G401 (cell line): Measurements from ENCODE around the gene SYK. TPM values are rescaled to one million over a fixed set of nuclear protein-coding genes. Genes with fewer than 3 reads are reported as not detected.
"Not testable (repeated sequence)": the region's sequence is repeated elsewhere in the genome, so short reads cannot be mapped to it uniquely, and the experiment has no call there.

Source experiments
- DNase-seq: peaks from one replicate; pipeline ENCODE4 v3.0.0-alpha.2; 2015; ENCODE audit warnings: low spot score
- in situ Hi-C: cut with HindIII; loops from 2 replicates; pipeline ENCODE4 v1.10.0; 2016; ENCODE audit warnings: low sequenced_read_pairs, mixed read lengths
- total RNA-seq: library from RNA; depleted of rRNA; stranded (reverse); fragments of >200 nt; shearing (Covaris generic); gene quantifications from 2 replicates; pipeline ENCODE4 v1.2.3, GENCODE V29; 2014; rRNA removed

Gene SYK
- total RNA-seq = not detected in 2 replicates

DNA sequence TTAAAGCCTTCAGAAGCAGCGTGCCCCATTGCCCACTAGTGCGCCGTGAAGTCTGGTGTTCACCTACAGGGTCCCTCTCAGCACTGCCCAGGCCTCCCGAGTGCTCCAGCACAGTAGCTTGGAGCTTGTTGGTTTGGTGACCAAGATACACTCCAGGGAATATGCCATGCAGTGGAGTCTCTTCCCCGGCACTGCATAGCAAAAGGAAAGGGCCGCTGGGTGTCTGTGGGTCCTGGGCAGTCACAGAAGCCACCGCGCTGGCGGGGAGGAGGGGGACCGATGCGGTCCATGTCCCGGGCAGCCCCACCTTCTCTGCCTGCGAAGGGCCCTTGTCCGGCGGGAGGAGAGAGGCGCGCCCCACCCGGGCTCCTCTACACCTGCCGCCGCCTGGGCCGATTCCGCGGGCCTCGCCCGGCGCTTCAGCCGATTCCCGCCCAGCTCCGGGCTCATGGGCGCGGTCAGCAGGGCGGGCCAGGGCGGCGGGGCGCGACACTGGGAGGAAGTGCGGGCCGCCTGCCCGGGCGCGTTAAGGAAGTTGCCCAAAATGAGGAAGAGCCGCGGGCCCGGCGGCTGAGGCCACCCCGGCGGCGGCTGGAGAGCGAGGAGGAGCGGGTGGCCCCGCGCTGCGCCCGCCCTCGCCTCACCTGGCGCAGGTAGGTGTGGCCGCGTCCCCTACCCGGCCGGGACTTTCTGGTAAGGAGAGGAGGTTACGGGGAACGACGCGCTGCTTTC is at the start of gene SYK:
TSS of gene SYK (plus strand) at position 579 of the 732 bp plus-strand sequence. CDS start 42,080 bp downstream, outside the sequence.
- DNase-seq = no peak

DNA sequence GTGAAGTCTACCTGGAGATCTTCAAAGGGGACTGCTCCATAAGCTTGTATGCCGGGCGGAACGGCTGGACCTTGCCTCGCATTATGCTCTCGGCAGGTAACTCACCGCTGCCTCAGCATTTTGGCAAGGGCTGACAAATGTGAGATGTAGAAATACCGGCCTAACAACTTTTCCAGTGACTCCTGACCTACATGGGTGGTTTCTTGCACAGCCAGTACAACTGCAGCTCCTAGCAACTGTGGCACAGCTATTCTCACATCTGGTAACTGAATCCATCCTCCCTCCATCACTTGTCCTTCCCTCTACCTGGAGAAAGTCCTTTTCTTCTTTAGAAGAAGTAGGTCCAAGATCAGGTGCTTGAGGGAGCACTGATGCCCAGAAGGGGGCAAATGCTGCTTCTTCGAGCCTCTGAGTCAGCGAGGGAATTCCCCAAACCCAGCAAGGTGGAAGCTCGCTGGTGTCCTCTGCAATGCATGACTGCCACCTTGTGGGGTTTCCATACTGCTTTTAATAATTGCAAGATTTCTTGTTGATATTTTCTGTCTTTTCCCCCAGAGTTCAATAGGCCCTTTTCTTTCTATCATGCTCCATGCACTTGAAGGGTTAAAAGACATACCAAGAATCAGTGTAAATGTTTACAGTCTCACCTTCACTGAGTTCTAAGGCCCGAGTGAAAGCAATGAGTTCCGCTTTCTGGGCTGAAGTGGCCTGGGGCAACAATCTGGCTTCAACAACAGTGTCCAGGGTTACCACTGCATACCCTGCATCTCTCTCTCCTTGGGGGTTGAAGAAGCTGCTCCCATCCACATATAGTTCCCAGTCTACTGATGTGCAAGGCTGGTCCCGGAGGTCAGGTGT is 45.9 kb upstream of the SYK start:
- in situ Hi-C loops = not testable (repeated sequence)
- DNase-seq = peak; percentile 65

More for the DNA sequence above, at the start of gene SYK:
- in situ Hi-C loops = no loop called here

DNA sequence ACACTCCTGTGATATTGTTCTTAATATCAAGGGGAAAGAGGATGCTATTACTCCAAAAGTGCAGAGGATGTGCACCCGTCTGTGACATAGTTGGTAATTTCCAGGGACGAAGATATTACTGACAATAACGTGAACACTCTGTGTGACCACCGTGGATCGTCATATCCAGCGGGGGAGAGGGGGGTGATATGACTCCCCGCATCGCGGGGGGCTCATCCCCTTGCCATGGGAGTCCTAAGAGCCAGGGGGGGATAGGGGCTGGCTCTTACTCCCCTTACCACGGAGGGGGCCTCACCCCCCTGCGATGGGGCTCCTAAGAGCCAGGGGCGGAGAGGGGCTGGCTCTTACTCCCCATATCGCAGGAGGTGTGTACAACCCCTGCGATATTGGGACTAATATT is 41.0 kb upstream of the SYK start:
- in situ Hi-C loops, DNase-seq: not testable (repeated sequence)

DNA sequence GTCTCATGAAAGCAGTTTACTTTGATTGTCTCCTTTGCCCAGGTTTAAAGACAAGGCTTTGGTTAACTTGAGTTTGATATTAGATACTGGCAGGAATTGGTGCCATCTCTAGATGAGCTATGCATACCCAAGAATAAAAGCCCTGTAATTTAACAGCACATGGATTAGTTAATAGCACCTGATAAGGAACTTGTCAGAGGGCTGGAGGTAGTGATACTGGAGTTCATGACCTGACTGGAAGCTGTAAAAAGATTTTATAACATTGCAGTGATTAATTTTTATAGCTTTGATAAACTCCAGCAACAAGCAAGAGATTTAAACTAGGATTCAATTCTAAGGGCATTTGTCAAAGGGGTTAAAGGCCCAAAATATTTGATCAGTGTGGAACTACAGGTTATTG is 34.9 kb upstream of the SYK start:
- no peak for DNase-seq
- in situ Hi-C loops = no loop called here

DNA sequence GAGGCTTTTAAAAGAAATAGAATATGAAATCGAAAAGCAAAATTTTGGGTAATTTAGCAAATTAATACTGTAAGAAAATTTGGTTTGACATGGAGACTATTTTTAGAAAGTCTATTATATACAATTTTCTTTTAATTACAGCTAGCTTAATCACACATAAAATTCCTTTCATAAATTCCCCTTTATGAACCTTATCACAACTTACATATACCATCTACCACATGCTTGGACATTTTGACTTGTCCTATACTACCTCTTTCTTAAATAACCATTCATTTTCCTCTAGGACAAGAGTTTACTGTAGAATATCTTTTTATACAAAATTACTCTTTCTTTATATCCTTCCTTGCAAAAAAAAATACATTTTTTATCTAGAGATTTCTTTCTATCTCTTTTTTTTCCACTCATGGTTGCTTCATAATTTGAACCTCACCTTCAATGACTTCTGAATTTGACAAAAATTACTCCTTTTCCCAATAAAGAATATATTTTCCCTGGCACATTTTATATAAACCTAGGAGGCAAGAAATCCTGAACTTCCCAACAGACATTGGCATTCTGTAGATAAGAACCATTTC is 34.0 kb upstream of the SYK start:
- in situ Hi-C loops = no loop called here
- no peak for DNase-seq

DNA sequence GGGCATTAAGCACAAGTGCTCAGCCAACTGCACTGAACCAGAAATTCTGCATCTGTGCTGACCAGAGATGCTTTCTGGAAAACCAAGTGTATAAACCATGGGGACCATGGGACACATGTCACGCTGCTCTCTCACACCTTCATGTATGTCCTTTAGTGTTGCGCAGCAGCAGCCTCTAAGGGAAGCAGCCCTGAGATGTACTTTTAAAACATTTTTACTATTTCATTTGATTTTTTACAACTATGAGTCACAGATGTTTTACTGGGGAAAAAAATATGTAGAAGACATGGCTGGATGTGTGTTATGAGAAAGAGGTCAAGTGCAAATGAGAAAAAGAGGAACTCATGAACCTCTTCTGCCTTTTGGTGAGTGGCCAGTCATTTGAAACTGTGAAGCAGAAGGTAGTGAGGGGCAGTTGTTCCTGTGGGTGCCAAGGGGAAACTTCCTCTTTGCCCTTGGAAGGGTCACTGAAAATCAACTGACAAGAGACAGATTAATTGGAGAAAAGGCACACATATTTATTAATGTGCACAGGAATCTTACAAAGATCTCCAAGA is 31.4 kb upstream of the SYK start:
- DNase-seq = no peak

DNA sequence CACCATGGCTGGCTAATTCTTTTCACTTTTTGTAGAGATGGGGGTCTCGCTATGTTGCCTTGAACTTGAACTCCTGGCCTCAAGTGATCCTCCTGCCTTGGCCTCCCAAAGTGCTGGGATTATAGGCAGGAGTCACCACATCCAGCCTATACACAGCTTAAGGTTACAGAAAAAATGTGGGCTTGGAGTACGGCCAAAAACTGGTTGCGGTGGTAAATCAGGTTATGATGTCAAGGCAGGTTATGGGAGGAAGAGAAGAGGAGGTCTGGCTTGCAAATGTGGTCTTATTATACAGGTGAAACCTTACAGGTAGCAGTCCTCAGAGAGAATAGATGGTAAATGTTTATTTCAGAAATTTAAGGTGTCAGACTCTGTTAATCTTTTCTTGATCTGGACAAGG is 30.7 kb upstream of the SYK start:
- DNase-seq = no peak
- in situ Hi-C loops = no loop called here

More for the DNA sequence above, 31.4 kb upstream of the SYK start:
- in situ Hi-C loops = no loop called here

DNA sequence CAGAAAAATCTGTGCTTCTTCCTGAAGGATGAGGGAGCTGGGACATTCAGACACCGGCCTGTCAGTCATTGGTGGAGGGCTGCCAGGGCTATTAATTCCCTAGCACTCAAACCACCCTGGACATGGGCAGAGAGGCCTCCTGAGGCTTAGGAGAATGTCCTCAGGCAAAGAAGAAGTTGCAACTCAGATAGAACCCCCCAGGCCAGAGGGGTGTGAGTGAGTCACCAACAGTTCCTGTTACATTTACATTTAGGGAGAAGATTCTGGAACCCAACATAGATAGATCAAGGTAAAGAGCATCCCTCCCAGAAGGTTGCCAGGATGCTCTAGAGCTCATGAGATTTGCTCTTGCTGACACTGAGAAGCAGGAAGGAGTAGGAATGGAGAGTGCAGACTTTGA is 29.2 kb upstream of the SYK start:
- in situ Hi-C loops = no loop called here
- DNase-seq = no peak

DNA sequence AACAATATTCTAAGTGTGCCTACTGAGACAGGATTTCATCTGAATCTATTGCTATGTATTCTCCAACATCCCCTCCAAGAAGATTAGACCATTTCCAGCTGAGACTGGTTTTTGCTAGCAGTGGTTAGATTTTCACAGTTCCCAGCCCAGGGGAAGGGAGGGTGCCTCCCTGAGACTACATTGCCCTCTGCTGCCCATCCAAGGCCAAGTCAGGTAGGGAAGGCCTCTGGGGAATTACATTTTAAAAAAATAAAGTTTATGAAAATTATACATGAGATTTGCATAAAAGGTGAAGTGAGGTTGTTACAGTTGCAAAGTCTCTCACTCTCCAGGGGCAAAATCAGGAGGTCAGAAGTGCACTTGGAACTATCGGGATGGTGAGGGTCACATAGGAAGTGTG is 28.0 kb upstream of the SYK start:
- in situ Hi-C loops = no loop called here
- DNase-seq = no peak

DNA sequence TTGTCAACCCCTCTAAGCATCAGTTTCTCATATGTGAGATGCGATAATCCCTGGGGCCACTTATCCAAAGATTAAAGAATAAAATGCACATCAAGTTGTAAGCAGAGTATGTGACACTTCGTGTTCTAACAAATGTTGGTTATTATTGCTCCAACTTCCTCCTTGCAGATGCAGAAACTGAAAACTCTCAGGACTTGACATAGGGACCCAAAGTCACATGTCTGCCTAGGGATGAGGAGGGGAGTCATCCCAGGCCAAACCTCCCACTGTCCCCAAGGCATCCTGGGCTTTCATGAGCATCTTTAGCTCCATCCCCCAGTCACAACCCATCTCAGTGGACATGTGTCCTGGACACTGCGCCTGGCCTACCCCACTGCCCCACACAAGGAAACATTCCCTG is 27.5 kb upstream of the SYK start:
- in situ Hi-C loops = no loop called here
- no peak for DNase-seq

DNA sequence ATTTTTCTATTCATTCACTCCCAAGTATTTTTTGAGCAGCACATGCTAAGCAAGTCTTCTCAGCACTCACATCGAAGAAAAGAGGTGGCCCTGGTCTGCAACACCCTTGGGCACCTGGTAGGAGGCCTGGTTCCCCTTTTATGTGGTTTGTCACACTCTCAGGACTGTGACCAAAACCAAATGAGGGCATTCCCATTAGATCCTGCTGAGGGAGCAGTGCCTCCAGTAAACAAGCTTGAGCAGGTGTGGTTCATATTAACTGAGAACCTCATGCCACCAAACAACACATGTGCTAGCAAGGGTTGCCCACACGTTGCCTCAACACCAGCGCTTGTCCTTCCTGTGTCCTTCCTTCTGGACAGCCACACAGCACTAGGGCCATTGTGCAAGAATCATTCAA is 26.9 kb upstream of the SYK start:
- no peak for DNase-seq
- in situ Hi-C loops = no loop called here

DNA sequence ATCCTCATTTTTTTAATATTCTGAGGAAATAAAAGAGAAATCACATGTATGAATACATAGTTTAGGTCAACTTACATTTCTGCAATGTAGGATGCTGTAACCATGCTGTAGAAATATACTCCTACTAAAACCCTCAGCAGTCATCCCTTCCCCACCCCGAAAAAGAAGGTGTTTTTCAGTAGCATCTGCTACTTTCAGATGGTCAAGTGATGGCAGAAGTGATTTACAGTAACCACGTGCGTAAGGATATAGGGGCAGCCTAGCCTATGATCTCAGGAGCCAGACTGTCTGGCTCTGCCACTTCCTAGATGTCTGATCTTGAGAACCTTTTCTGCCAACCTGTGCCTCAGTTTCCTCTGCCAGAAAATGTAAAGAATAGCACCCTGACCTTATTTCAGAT is 26.0 kb upstream of the SYK start:
- DNase-seq = no peak
- in situ Hi-C loops = no loop called here

DNA sequence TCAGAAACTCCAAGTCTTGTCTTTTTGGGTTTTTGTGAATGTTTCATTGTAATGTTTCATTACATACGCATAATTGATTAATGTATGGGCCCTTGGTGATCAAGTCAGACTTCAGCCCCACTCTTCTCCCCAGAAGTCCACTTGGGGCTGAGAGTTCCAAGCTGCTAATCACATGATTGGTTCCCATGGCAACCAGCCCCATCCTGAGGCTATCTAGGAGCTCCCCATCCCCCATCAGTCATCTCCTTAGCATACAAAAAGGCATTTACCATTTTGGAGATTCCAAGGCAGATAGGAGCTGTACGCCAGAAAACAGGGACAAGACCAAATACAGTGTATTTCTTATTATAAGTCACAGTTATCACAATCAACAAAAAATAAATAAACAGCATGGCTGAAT is 22.9 kb upstream of the SYK start:
- in situ Hi-C loops = no loop called here
- DNase-seq = no peak

DNA sequence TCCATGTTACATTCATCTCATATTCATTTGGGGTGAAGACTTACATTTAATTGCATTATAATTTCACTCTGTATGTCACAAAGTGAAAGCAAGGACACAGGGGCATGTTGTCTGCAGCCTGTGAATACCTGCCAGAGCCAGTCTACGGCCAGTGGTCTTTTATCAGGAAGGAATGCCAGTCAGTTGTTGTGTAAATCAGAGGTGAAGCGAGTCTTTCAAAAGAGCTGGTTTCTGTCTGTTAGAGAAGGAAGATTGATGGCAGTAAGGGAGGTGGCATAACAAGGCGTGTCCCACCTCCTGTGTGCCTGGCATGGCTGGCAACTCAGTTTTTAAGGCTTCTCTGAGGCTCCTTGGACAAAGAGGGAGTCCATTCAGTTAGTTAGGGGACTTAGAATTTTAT is 18.1 kb upstream of the SYK start:
- in situ Hi-C loops = no loop called here
- no peak for DNase-seq

DNA sequence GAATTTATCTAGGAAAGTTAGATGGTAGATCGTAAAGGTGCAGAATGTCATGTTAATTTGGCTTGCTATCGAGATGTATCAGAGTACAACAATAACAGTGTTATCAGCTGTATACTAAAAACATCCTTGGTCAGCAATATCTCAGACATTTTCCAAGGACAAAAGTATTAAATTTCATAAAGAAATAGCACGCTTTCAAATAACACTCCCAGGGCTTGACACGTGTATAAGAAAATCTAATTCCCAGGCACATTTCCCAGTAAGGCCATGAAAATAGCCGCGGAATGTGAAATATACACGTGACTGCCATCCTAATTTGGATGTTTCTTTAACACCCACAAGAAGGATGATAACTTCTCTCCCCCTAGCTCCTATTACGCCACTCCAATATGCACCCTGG is 17.7 kb upstream of the SYK start:
- DNase-seq = no peak
- in situ Hi-C loops = no loop called here

DNA sequence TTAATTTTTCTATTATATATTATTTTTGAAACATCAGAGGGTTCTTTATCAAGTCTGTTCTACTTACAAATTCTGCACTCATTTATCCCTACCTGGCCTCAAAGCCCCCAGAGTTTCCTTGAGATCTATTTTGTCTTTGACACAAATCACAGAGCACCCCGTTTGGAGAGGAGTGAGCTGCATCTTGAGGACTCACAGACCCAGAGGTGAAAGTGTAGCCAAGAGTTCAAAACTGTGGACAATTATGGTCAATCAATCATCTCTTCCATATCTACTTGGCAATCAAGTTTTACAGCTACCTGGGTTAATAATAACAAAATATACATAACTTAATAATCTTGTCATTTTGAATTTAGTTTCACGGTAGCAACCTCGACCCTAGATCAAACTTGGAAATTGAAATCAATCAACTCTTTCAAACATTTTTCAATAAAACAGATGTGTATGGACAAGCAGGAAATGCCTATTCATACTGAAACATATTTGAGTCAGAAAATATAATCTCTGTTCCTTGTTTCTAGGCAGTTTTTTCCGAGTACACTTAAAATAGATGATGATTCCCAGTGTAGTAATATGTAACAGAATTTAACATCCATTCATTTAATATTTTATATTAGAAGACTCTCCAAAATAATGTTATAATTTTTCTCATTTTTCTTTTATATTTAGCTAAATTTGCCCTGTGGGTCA is 13.7 kb upstream of the SYK start:
- in situ Hi-C loops = no loop called here
- no peak for DNase-seq

DNA sequence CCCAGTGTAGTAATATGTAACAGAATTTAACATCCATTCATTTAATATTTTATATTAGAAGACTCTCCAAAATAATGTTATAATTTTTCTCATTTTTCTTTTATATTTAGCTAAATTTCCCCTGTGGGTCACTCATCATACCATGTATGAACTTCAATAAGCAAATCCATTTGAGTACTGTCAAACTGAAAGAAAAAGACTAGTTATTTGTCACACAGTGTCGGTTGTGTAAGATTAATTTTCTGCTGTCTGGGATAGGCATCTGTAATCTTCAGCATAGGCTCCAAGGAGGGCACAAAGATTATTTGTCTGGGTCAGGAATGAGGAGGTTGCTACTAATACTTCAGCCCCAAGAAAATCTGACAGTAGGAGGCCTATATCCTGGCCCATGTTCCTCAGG is 13.1 kb upstream of the SYK start:
- in situ Hi-C loops, DNase-seq: not testable (repeated sequence)

DNA sequence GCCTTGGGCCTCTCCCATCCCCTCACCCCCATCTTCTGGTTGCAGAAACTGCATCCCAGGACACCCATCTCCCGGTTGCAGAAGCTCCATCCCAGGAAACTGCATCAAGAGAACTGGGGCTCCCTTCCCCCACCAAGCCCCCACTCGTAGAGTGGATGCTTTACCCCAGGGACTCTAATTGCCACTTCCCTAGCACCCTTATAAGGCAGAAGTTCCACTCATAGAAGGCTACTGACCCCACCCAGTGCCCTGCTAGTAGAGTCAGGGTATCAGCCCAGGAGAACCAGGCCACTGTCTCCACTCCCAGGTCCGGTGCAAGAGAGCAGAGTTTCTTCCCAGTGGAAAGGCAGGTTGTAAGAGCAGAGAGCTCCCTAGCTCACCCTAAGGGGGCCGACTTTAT is 12.2 kb upstream of the SYK start:
- in situ Hi-C loops = no loop called here
- DNase-seq = no peak

DNA sequence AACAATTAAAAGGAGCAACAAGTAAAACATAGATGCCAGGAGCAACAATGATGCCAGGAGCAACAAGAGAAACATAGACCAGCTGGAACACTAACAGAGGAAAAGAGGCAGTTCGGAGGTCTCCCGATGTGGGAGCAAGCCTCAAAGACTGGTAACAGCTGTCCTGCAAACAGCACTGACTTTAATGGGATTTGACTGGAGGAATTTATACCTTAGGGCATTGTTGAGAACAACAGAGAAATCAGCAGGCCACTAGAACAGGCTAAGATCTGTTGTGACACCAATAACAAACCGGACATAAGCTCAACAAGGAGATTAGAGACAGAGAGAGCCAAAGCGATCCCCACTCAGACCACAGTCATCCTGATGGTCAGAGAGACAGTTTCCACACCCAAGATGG is 11.8 kb upstream of the SYK start:
- DNase-seq = no peak
- in situ Hi-C loops = no loop called here
